ENCODE data around the gene SLC9A7.

Gene SLC9A7

DNA sequence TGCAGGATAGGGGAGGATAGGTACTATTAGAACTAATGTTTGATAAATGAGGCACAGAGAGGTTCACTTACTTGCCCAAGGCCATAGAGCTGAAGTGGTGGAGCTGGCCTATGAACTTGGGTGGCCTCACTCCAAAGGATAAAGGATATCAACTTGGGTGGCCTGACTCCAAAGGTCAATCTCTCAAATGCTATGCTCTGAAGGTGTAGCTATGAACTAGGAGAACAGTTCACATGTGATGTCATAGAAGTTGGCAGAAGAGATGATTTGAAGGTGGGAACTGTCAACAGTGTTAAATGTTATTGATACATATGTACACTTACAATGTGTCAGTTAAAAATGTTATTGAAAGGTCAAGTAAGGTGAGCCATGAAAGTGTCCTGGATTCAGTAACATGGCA is 191.5 kb downstream of the SLC9A7 start:
- no peak for DNase-seq

- DNase-seq, result no peak
These were observed 196.9 kb downstream of the SLC9A7 start for GRCh38 chrX:46561824-46562657.

GRCh38 chrX:46559062-46559461 is 199.9 kb downstream of the SLC9A7 start:
- no peak for DNase-seq

DNA sequence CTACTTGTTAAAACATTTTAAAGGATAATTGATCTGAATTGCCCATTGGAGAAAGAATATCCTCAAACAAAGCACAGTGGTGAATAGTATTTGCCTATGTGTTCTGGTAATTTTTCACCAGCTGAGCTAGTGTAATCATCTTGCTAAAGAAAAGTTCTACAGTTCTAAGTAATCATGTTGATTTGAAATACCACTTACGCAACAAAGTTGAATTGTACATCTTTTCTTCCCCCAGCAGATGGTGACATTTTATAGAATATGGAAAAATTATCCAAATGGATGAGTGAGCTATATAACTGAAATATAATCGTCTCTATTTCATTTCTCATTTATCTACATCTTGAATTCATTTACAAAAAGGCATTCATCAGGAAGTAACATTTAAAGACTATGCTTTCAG is 204.0 kb downstream of the SLC9A7 start:
- DNase-seq, result no peak

DNA sequence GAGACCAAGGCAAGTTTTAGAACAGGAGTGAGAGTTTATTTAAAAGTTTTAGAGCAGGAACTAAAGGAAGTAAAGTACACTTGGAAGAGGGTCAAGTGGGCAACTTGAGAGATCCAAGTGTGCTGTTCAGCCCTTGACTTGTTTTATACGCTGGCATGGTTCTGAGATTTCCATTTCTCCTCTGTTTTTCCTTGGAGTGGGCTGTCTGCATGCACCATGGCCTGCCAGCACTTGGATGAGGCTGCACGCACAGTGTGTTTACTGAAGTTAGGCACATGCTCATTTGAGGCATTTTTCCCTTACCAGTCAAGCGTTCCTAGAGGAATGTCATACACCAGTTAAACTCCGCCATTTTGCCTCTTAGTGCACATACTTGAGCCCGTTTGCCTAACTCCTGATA is 205.0 kb downstream of the SLC9A7 start:
- no peak for DNase-seq

DNA sequence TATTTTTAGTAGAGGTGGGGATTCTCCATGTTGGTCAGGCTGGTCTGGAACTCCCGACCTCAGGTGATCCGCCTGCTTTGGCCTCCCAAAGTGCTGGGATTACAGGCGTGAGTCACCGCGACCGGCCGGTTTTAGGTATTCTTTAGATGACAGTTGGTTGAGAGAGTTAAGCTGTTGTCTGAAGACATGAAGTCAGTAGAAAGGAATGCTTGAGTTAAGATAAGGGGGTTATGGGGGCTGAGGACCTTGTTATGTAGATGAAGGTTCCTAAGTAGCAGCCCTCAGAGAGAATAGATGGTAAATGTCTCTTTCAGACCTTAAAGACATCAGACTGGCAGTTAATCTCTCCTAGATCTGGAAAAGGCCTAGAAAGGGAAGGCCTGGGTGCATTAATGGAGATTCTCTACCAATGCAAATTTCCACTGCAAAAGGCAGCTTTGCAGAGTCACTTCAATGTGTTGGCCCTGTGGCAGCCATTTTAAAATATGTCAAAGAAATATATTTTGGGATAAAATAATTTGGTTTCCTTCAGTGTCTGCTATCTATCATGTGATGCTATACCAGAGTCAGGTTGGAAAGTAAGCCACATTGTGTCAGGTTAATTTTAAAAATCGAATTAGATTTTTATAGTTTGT is 207.3 kb downstream of the SLC9A7 start:
- DNase-seq, result peak; percentile 45

- DNase-seq, result no peak
These were observed 209.0 kb downstream of the SLC9A7 start for GRCh38 chrX:46549914-46550313.
